Vagina (tissue), 2 donors: ENCODE results near the gene GTF2IRD1. TPM values are rescaled to one million over a fixed set of nuclear protein-coding genes. Genes with fewer than 3 reads are reported as not detected.

Source experiments
- DNase-seq, 2 donors: peaks; one replicate each; pipeline ENCODE4 v3.0.0-alpha.2; 2017; ENCODE audit errors: extremely low spot score in 2 of 2
- H3K27ac ChIP-seq: fragments of 200-600 bp; sonication (generic); one replicate; pipeline ENCODE4 v1.5.1; 2019
- H3K27me3 ChIP-seq: fragments of 200-600 bp; sonication (generic); one replicate; pipeline ENCODE4 v1.5.1; 2019
- H3K36me3 ChIP-seq, 2 donors: fragments of 200-600 bp; sonication (generic); one replicate each; pipeline ENCODE4 v1.5.1; 2017 to 2019
- H3K4me1 ChIP-seq: fragments of 200-600 bp; sonication (generic); one replicate; pipeline ENCODE4 v1.5.1; 2019
- H3K4me3 ChIP-seq, 2 donors: fragments of 200-600 bp; sonication (generic); 1 replicate in 1 of 2; 2 replicates in 1 of 2; pipeline ENCODE4 v1.5.1; 2016 to 2019
- H3K9me3 ChIP-seq: fragments of 200-600 bp; sonication (generic); one replicate; pipeline ENCODE4 v1.5.1; 2019
- CTCF ChIP-seq, 3 experiments: fragments of 450-650 bp in 2 of 3; fragments of 200-600 bp in 1 of 3; sonication (generic) in 1 of 3; IDR thresholded peaks; one replicate each; pipeline ENCODE4 v1.5.1; 2017 to 2019; ENCODE audit warnings: antibody characterized with exemption in 3 of 3, mild to moderate bottlenecking in 2 of 3, moderate library complexity in 2 of 3
- POLR2A ChIP-seq, 2 donors: fragments of 450-650 bp; IDR thresholded peaks; one replicate each; pipeline ENCODE4 v1.6.1; 2017; ENCODE audit warnings: antibody characterized with exemption in 2 of 2, mild to moderate bottlenecking in 2 of 2, moderate library complexity in 2 of 2
- POLR2AphosphoS5 ChIP-seq, 2 donors: sonication (generic); formaldehyde crosslinking; IDR thresholded peaks; one replicate each; pipeline ENCODE4 v1.9.0; 2017; ENCODE audit warnings: antibody characterized with exemption in 2 of 2, mild to moderate bottlenecking in 2 of 2, low read depth in 1 of 2; ENCODE audit not compliant: insufficient read depth in 1 of 2
- intact Hi-C: fragments of 100-400 bp; cut with DNase I; formaldehyde crosslinking; loops from one replicate; pipeline ENCODE4 v1.15.1; 2023
- total RNA-seq: library from RNA; depleted of rRNA; stranded (reverse); fragments of >200 nt; gene quantifications from one replicate; pipeline ENCODE4 v1.2.3, GENCODE V29; 2016

GTF2IRD1 gene
- total RNA-seq, 1 donor from 2014 or later = 33.6 TPM

GRCh38 chr7:74502216-74502891 lies 48.6 kb downstream of the GTF2IRD1 start:
- DNase-seq = no peak

GRCh38 chr7:74503061-74503460 lies 49.4 kb downstream of the GTF2IRD1 start:
- Histone ChIP-seq H3K27me3 (no peaks in the 10 kb centered on the region), H3K36me3 (no peaks in the 10 kb centered on the region), H3K4me1 (peaks cover 8% of the 10 kb centered on the region), H3K9me3 (no peaks in the 10 kb centered on the region), H3K4me3 (no peak overlapping the region), H3K27ac (no peak overlapping the region)
- TF ChIP-seq CTCF (IDR thresholded peaks at IDR 0.05) (no peak), POLR2AphosphoS5 (IDR thresholded peaks at IDR 0.05; ENCODE audit: insufficient read depth in 1 of 2, low read depth in 1 of 2) (no peak), POLR2A (IDR thresholded peaks at IDR 0.05) (no peak)
- no peak for DNase-seq
- intact Hi-C loops = no loop called here

More at GRCh38 chr7:74502216-74502891, 48.6 kb downstream of the GTF2IRD1 start:
- TF ChIP-seq POLR2AphosphoS5 (IDR thresholded peaks at IDR 0.05; ENCODE audit: insufficient read depth in 1 of 2, low read depth in 1 of 2) = peak in 1 of 2 donors; percentile 45
- TF ChIP-seq CTCF (IDR thresholded peaks at IDR 0.05) = no peak
- H3K36me3 ChIP-seq = no peaks in the 10 kb centered on the region
- intact Hi-C loops = no loop called here
- H3K27me3 ChIP-seq = no peaks in the 10 kb centered on the region
- no peak overlapping the region for H3K27ac ChIP-seq
- H3K4me3 ChIP-seq = no peak overlapping the region
- H3K4me1 ChIP-seq = peaks cover 8% of the 10 kb centered on the region
- H3K9me3 ChIP-seq = no peaks in the 10 kb centered on the region

GRCh38 chr7:74503943-74504342 lies 50.2 kb downstream of the GTF2IRD1 start:
- H3K4me1 ChIP-seq = peaks cover 8% of the 10 kb centered on the region
- intact Hi-C loops = no loop called here
- TF ChIP-seq CTCF (IDR thresholded peaks at IDR 0.05) (no peak), POLR2AphosphoS5 (IDR thresholded peaks at IDR 0.05; ENCODE audit: insufficient read depth in 1 of 2, low read depth in 1 of 2) (no peak), POLR2A (IDR thresholded peaks at IDR 0.05) (no peak)

GRCh38 chr7:74505471-74506324 lies 52.0 kb downstream of the GTF2IRD1 start:
- Histone ChIP-seq H3K9me3 (no peaks in the 10 kb centered on the region), H3K27ac (no peak overlapping the region), H3K4me1 (peaks cover 8% of the 10 kb centered on the region), H3K36me3 (peaks cover 0 to 14% of the 10 kb centered on the region in 2 donors), H3K27me3 (no peaks in the 10 kb centered on the region), H3K4me3 (no peak overlapping the region)
- DNase-seq = no peak
- intact Hi-C loops = no loop called here
- no peak for TF ChIP-seq POLR2AphosphoS5 (IDR thresholded peaks at IDR 0.05; ENCODE audit: insufficient read depth in 1 of 2, low read depth in 1 of 2)

More at GRCh38 chr7:74503943-74504342, 50.2 kb downstream of the GTF2IRD1 start:
- H3K4me3 ChIP-seq = no peak overlapping the region
- no peaks in the 10 kb centered on the region for H3K27me3 ChIP-seq
- no peak for DNase-seq
- no peak overlapping the region for H3K27ac ChIP-seq
- no peaks in the 10 kb centered on the region for H3K9me3 ChIP-seq
- H3K36me3 ChIP-seq = peaks cover 0 to 6% of the 10 kb centered on the region in 2 donors

- Histone ChIP-seq H3K9me3 (no peaks in the 10 kb centered on the region), H3K36me3 (peaks cover 0 to 14% of the 10 kb centered on the region in 2 donors), H3K27me3 (no peaks in the 10 kb centered on the region), H3K4me1 (peaks cover 2% of the 10 kb centered on the region), H3K27ac (no peak overlapping the region), H3K4me3 (no peak overlapping the region)
- no peak for DNase-seq
- intact Hi-C loops = no loop called here
- TF ChIP-seq POLR2A (IDR thresholded peaks at IDR 0.05) (no peak), CTCF (IDR thresholded peaks at IDR 0.05) (no peak)
These were observed 52.6 kb downstream of the GTF2IRD1 start for GRCh38 chr7:74506325-74506724.
